ENCODE measurements around the gene HOMER3.

- TF ChIP-seq, protein P1, sequence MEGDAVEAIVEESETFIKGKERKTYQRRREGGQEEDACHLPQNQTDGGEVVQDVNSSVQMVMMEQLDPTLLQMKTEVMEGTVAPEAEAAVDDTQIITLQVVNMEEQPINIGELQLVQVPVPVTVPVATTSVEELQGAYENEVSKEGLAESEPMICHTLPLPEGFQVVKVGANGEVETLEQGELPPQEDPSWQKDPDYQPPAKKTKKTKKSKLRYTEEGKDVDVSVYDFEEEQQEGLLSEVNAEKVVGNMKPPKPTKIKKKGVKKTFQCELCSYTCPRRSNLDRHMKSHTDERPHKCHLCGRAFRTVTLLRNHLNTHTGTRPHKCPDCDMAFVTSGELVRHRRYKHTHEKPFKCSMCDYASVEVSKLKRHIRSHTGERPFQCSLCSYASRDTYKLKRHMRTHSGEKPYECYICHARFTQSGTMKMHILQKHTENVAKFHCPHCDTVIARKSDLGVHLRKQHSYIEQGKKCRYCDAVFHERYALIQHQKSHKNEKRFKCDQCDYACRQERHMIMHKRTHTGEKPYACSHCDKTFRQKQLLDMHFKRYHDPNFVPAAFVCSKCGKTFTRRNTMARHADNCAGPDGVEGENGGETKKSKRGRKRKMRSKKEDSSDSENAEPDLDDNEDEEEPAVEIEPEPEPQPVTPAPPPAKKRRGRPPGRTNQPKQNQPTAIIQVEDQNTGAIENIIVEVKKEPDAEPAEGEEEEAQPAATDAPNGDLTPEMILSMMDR (conservative IDR thresholded peaks at IDR 0.05 in 1 of 2, IDR thresholded peaks at IDR 0.05 in 1 of 2; ENCODE audit: extremely low read depth in 1 of 2, insufficient read depth in 1 of 2, low read depth in 1 of 2, low read length in 2 of 2), result no peak
- no peak for TF ChIP-seq EZH2 (IDR thresholded peaks at IDR 0.05; ENCODE audit: borderline replicate concordance, low read length)
Measured at GRCh38 chr19:18879579-18880373, 61.2 kb downstream of the HOMER3 start.

Measured in mammary epithelial cell (primary cell).